ELR (cell line): Measurements from ENCODE around the gene OSTN.
A peak's percentile ranks its signal among the peaks of the same experiment; 100 is the strongest.
"Not testable (repeated sequence)": the region's sequence is repeated elsewhere in the genome, so short reads cannot be mapped to it uniquely, and the experiment has no call there.

Experiments used
- DNase-seq: peaks from one replicate; pipeline ENCODE4 v3.0.0-alpha.2; 2015; ENCODE audit warnings: low read depth

Gene OSTN

GRCh38 chr3:191235331-191236314 lies 36.6 kb downstream of the OSTN start:
- DNase-seq: peak; percentile 84

- DNase-seq: peak; percentile 65
Observed at GRCh38 chr3:191236646-191237045, 37.6 kb downstream of the OSTN start.

- DNase-seq: no peak
Observed at GRCh38 chr3:191237047-191237882, 38.2 kb downstream of the OSTN start.

DNA sequence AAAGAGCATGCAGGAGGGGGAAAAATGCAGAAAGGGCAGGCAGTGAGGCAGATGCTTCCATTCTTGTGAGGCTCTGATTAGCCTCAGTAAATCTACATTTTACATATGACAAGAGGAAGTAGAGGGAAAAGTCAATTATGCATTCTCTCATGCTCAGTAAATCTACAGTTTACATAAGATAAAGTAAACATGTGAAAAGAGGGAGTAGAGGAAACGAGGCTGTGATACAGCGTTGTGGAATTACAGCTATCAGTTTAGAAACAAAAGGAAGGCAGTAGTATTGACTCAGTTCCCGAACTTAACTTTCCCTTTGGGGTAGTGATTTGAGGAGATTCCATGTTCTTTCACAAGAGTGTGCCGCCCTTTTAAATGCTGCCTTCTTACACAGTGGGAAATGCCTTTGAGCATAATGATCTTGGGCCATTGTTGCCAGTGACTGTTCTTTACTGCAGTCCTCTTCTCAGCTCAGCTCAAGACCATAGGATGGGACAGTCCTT lies 39.3 kb downstream of the OSTN start:
- DNase-seq: peak; percentile 81

DNA sequence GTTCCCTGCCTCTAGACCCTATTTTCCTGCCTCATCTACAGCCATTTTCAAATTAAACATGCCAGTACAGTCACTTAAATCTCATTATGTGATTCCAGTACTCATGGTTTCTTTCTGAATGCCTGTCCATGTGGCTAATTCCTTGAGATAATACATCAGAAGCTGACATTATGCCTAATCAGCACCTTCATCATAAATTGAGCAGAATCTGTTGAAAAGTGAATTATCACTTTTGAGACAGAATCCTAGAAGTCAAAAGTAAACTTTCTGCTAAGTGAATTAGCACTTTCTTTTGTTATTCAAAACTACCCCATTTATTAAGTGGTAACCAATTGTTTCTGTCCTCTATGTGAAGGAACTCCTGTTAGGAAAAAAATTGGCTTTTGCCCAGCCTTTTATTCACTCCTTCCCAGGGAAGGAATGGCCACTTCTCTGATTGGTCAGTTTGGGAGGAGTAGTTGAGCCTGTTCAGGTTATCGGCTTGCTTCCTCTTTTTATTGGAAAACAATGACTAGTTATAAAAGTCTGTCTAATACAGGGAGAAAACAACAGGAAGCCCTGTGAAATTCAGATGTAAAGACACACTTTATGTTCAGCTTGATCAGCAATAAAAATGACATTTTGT lies 40.5 kb downstream of the OSTN start:
- DNase-seq: no peak

GRCh38 chr3:191240486-191240885 lies 41.4 kb downstream of the OSTN start:
- no peak for DNase-seq

DNA sequence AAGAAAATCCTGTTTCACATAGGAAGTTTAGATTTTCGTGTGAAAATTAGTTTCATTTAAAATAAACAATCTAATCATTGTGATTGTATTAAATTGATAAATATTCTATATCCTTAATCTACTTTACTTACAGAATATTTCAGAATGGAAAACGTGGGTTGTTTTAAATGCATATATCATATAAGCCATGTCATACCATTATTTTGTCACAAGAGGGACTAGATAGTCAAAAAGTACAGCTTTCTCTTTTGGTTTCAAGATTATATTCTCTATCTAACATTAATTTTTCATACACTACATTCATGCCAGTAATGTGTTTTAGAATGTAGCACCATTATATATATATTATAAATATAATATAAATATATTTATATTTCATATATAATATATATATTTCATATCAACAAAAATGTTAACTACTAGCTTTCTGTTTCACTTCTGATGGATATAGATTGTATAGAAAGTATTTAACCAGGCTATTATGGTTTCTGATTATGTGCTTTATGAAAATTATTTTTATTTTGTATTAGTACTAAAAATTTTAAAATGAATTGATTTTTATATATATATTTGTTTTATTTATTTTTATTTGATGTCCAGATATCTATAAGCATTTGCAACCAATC lies 45.3 kb downstream of the OSTN start:
- peak; percentile 58 for DNase-seq

- DNase-seq: not testable (repeated sequence)
Observed at GRCh38 chr3:191246034-191246433, 47.0 kb downstream of the OSTN start.

GRCh38 chr3:191246630-191247029 lies 47.6 kb downstream of the OSTN start:
- DNase-seq: peak; percentile 94

DNA sequence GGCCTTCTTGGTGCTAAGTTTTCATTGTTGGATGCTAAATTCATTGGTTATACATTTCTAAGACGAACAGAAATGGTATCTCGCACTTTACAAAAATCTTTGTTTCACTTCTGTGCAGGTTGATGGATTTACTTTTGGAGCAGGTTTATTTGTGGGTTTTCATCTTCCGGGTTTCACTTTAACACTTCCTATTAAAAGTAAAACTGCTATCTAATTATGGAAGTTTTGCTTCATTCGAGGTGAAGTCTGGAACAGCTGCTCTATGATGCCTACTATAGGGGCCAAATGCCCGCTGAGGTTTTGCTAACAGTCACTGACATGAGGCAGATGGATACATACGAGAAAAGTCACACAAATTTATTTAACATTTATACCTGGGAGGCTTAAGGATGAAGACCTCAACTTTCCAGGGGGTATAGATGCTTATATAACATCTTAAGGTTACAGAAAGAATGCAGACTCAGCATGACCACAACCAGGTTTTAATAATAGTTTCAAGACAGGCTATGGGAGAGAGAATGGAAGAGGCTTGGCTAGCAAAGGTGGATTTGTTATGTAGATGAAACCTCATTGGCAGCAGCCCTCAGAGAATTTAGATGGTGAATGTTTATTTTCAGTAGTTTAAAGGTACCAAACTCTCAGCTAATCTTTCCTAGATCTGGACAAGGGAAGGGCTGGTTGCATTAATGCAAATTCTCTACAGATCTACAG lies 54.2 kb downstream of the OSTN start:
- no peak for DNase-seq

GRCh38 chr3:191254098-191254873 lies 55.2 kb downstream of the OSTN start:
- DNase-seq: no peak

DNA sequence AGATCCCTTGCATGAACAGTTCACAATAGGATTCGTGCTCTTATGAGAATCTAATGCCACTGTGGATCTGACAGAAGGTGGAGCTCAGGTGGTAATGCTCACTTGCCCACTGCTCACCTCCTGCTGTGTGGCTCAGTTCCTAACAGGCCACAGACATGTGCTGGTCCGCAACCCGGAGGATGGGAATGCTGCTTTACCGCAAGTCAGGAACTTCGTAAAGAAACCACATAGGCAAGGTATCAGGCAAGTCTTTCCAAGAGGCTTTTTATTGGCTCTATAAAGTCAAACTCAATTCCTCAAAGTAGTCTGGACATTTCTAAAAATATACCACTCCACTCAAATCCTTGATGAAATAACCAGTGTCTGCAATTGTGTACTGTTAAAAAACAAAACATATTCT lies 56.1 kb downstream of the OSTN start:
- DNase-seq: no peak

GRCh38 chr3:191256405-191256804 lies 57.4 kb downstream of the OSTN start:
- DNase-seq: no peak

DNA sequence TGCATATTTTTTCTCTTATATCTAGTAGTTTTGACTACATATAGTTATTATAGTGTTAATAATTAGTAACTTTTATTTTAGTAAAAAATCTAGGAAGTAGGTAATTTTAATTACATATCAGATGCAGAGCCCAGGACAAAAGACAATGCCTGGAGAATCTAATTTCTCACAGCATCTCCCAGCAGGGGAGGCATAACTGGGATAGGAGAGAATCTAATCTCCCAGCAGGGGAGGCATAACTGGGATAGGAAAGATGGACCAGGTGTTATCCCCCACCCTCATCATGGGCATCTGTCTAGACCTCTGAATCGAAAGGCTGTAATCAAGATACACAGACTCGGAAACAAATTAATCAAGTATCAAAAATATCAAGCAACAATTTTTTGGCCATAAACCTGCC lies 58.2 kb downstream of the OSTN start:
- no peak for DNase-seq

GRCh38 chr3:191259486-191259885 lies 60.4 kb downstream of the OSTN start:
- DNase-seq: no peak

DNA sequence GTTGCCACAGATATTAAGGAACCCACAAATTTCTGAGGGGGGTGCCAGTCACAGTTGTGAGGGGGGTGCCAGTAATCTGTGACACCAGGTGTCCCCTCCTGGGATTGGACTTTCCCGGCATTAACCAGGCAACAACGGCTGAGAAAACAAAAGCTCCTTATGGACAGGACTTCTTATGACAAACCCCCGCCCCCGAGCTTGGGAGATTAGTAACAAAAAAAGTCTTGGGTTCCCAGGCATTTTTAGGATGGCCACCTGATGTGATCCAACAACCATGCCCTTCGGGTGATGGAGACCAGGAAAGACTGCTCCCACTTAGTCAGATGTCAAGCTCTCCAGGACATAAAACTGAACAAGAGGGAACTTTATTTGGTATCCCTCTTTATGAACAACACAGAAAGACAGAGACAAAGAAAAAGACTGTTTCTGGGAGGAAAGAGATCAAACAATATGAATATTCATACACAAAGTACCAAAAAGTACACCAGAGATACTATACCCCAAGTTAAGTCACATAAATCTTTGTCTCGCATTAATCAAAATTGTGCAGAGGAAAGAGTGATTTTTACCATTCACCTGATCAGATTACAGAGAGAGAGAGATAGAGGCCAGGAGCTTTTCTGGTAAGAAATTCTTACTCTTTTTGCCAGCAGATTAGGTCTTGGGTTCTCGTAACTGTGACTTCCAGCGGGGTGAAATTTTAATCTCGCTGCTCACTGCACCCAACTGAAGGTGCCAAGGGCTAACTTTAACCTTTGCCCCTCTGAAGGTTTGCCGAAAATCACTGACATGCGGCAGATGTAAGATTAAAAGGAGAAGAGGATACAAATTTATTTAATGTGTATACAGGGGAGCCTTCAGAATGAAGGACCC lies 61.6 kb downstream of the OSTN start:
- DNase-seq: no peak

DNA sequence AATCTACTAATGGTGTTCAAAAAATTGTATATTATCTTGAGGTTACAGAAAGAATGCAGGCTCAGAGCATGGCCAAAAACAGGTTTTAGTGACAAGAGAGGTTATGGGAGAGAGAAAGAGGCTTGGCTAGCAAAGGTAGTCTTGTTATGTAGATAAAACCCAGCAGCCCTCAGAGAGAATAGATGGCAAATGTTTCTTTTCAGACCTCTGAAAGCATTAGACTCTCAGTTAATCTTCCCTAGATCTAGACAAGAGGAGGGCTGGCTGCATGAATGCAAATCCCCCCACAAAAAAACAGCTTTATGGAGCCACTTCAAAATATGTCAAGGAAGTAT lies 62.2 kb downstream of the OSTN start:
- no peak for DNase-seq

DNA sequence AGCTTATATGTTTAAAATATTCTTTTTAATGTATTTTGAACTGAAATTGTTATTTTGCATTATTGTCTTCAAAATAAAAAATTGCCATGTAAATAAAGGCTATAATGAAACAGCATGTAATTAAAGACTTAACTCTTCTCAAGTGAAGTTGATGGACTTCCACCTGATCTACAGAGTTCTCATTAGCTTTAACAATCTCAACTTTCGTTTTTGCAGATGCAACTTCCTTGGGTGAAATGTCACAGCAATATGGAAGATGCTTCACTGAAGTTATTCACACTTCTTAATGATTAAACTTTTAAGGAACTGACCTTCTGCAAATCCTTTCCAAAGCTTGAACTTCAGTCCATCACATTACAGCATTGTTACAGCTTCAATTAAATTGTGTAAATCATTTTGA lies 63.6 kb downstream of the OSTN start:
- no peak for DNase-seq

GRCh38 chr3:191263365-191263764 lies 64.3 kb downstream of the OSTN start:
- DNase-seq: no peak
